Stimulated activated CD4-positive, alpha-beta T cell treated with anti-CD3 and anti-CD28 coated beads, TNF-alpha, amount 100 ng/mL, for 24 hours (primary cell): ENCODE results near the gene SPATA31C1.
"Not testable (repeated sequence)": the region's sequence is repeated elsewhere in the genome, so short reads cannot be mapped to it uniquely, and the experiment has no call there.

Source experiments
- DNase-seq, 3 experiments: peaks; one replicate each; pipeline ENCODE4 v3.0.0-alpha.2; 2020; ENCODE audit warnings: low read depth in 3 of 3

The SPATA31C1 gene

GRCh38 chr9:87886933-87887505 lies 30.7 kb upstream of the SPATA31C1 start:
- DNase-seq, result no peak

GRCh38 chr9:87887661-87888480 lies 29.9 kb upstream of the SPATA31C1 start:
- no peak for DNase-seq

- DNase-seq, result no peak
Observed at GRCh38 chr9:87888501-87888900, 29.3 kb upstream of the SPATA31C1 start.

GRCh38 chr9:87889065-87889881 lies 28.5 kb upstream of the SPATA31C1 start:
- no peak for DNase-seq

GRCh38 chr9:87889882-87890252 lies 27.9 kb upstream of the SPATA31C1 start:
- no peak for DNase-seq

- no peak for DNase-seq
Observed at GRCh38 chr9:87890837-87891236, 26.9 kb upstream of the SPATA31C1 start.

- no peak for DNase-seq
Observed at GRCh38 chr9:87891754-87892153, 26.0 kb upstream of the SPATA31C1 start.

- DNase-seq, result no peak
Observed at GRCh38 chr9:87892956-87893355, 24.8 kb upstream of the SPATA31C1 start.

GRCh38 chr9:87894998-87895625 lies 22.6 kb upstream of the SPATA31C1 start:
- DNase-seq, result no peak

- DNase-seq, result no peak
Observed at GRCh38 chr9:87896891-87897290, 20.9 kb upstream of the SPATA31C1 start.

GRCh38 chr9:87898151-87898550 lies 19.6 kb upstream of the SPATA31C1 start:
- DNase-seq, result no peak

- DNase-seq, result not testable (repeated sequence)
Observed at GRCh38 chr9:87902371-87902770, 15.4 kb upstream of the SPATA31C1 start.

- DNase-seq, result no peak
Observed at GRCh38 chr9:87909310-87910041, 8.3 kb upstream of the SPATA31C1 start.

GRCh38 chr9:87910821-87911220 lies 6.9 kb upstream of the SPATA31C1 start:
- no peak for DNase-seq

- not testable (repeated sequence) for DNase-seq
Observed at GRCh38 chr9:87919013-87919412, 1.3 kb downstream of the SPATA31C1 start.

- not testable (repeated sequence) for DNase-seq
Observed at GRCh38 chr9:87921561-87921960, 3.8 kb downstream of the SPATA31C1 start.

- not testable (repeated sequence) for DNase-seq
Observed at GRCh38 chr9:87923012-87923411, 5.2 kb downstream of the SPATA31C1 start.

- DNase-seq, result not testable (repeated sequence)
Observed at GRCh38 chr9:87924851-87925250, 7.1 kb downstream of the SPATA31C1 start.

GRCh38 chr9:87929152-87929551 lies 11.4 kb downstream of the SPATA31C1 start:
- not testable (repeated sequence) for DNase-seq

- not testable (repeated sequence) for DNase-seq
Observed at GRCh38 chr9:87934444-87934843, 16.7 kb downstream of the SPATA31C1 start.

GRCh38 chr9:87937352-87937751 lies 19.6 kb downstream of the SPATA31C1 start:
- not testable (repeated sequence) for DNase-seq
